OCI-LY3 (cell line): ENCODE data around the gene TPX2.
A peak's percentile ranks its signal among the peaks of the same experiment; 100 is the strongest.

Source experiments
- H2AFZ ChIP-seq: fragments of 200-600, 300-600 bp; shearing (Covaris generic); 2 replicates; pipeline ENCODE4 v1.6.0; 2014; ENCODE audit warnings: antibody characterized with exemption, low read depth, low read length
- H3K27ac ChIP-seq: fragments of 200-600, 300-600 bp; sonication (generic); 2 replicates; pipeline ENCODE4 v1.5.1; 2014; ENCODE audit warnings: mild to moderate bottlenecking, low read length, moderate library complexity, mixed read lengths
- H3K27me3 ChIP-seq: fragments of 200-600, 300-600 bp; sonication (generic); 2 replicates; pipeline ENCODE4 v1.6.1; 2014; ENCODE audit warnings: low read depth, low read length, mixed read lengths
- H3K36me3 ChIP-seq: fragments of 200-600, 300-600 bp; sonication (generic); replicated peaks from 2 replicates; pipeline ENCODE3; 2014; ENCODE audit warnings: low read depth, low read length, mixed read lengths
- H3K4me1 ChIP-seq: fragments of 300-600, 200-600 bp; sonication (generic); 2 replicates; pipeline ENCODE4 v1.6.1; 2014; ENCODE audit warnings: low read length, mixed read lengths
- H3K4me2 ChIP-seq: fragments of 200-600, 300-600 bp; sonication (generic); 2 replicates; pipeline ENCODE4 v1.6.1; 2014; ENCODE audit warnings: low read length, mixed read lengths
- H3K4me3 ChIP-seq: fragments of 300-600, 200-600 bp; sonication (generic); 2 replicates; pipeline ENCODE4 v1.5.1; 2014; ENCODE audit warnings: antibody characterized with exemption, mild to moderate bottlenecking, low read length, moderate library complexity
- H3K79me2 ChIP-seq: fragments of 300-600, 200-600 bp; shearing (Covaris generic); 2 replicates; pipeline ENCODE4 v1.6.1; 2014; ENCODE audit warnings: mild to moderate bottlenecking, low read length, mixed read lengths
- H3K9ac ChIP-seq: fragments of 300-600, 200-600 bp; shearing (Covaris generic); 2 replicates; pipeline ENCODE4 v1.6.0; 2014; ENCODE audit warnings: mild to moderate bottlenecking, low read length, moderate library complexity
- H3K9me3 ChIP-seq: fragments of 200-600, 300-600 bp; shearing (Covaris generic); 2 replicates; pipeline ENCODE4 v1.6.1; 2014; ENCODE audit warnings: low read length, mixed read lengths; ENCODE audit not compliant: insufficient read depth
- H4K20me1 ChIP-seq: fragments of 200-600, 300-600 bp; sonication (generic); 2 replicates; pipeline ENCODE4 v1.6.1; 2016; ENCODE audit warnings: low read length, mixed read lengths; ENCODE audit not compliant: insufficient read depth
- EZH2phosphoT487 ChIP-seq: fragments of 200-600 bp; shearing (Covaris generic); IDR thresholded peaks from 2 replicates; pipeline ENCODE4 v1.6.1; 2018; ENCODE audit warnings: antibody characterized with exemption, mixed run types, low read depth
- TF ChIP-seq, protein P1 (sequence below): fragments of 200-600, 300-600 bp; sonication (generic); IDR thresholded peaks from 2 replicates; pipeline ENCODE4 v1.5.1; 2014; ENCODE audit warnings: antibody characterized with exemption, low read length, low read depth

The TPX2 gene

DNA sequence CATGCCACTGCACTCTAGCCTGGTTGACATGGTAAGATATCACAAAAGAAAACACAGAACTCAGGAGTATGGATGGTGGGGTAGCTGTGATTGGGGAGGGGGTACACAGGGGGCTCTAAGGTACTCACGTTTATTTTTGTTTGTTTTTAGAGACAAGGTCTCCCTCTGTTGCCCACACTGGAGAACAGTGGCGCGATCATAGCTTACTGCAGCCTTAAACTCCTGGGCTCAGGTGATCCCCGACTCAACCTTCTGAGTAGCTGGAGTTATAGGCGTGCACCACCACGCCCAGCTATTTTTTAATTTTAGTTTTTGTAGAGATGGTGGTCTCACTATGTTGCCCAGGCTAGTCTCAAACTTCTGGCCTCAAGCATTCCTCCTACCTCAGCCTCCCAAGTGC is 45.7 kb upstream of the TPX2 start:
- no peaks in the 10 kb centered on the region for H3K27me3 ChIP-seq
- peaks cover 24% of the 10 kb centered on the region for H3K36me3 ChIP-seq
- no peak overlapping the region for H3K4me2 ChIP-seq
- no peak overlapping the region for H3K4me3 ChIP-seq
- peaks cover 54% of the 10 kb centered on the region for H3K79me2 ChIP-seq
- H3K27ac ChIP-seq = no peak overlapping the region
- TF ChIP-seq, protein P1, sequence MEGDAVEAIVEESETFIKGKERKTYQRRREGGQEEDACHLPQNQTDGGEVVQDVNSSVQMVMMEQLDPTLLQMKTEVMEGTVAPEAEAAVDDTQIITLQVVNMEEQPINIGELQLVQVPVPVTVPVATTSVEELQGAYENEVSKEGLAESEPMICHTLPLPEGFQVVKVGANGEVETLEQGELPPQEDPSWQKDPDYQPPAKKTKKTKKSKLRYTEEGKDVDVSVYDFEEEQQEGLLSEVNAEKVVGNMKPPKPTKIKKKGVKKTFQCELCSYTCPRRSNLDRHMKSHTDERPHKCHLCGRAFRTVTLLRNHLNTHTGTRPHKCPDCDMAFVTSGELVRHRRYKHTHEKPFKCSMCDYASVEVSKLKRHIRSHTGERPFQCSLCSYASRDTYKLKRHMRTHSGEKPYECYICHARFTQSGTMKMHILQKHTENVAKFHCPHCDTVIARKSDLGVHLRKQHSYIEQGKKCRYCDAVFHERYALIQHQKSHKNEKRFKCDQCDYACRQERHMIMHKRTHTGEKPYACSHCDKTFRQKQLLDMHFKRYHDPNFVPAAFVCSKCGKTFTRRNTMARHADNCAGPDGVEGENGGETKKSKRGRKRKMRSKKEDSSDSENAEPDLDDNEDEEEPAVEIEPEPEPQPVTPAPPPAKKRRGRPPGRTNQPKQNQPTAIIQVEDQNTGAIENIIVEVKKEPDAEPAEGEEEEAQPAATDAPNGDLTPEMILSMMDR = 0 out of 2 replicates have a peak, but pooled peaks have one; percentile 4
- TF ChIP-seq EZH2phosphoT487 = no peak
- H3K4me1 ChIP-seq = peaks cover 25% of the 10 kb centered on the region
- H4K20me1 ChIP-seq = peaks cover 31% of the 10 kb centered on the region
- H3K9me3 ChIP-seq = no peaks in the 10 kb centered on the region
- H3K9ac ChIP-seq = no peak overlapping the region
- H2AFZ ChIP-seq = no peak overlapping the region

DNA sequence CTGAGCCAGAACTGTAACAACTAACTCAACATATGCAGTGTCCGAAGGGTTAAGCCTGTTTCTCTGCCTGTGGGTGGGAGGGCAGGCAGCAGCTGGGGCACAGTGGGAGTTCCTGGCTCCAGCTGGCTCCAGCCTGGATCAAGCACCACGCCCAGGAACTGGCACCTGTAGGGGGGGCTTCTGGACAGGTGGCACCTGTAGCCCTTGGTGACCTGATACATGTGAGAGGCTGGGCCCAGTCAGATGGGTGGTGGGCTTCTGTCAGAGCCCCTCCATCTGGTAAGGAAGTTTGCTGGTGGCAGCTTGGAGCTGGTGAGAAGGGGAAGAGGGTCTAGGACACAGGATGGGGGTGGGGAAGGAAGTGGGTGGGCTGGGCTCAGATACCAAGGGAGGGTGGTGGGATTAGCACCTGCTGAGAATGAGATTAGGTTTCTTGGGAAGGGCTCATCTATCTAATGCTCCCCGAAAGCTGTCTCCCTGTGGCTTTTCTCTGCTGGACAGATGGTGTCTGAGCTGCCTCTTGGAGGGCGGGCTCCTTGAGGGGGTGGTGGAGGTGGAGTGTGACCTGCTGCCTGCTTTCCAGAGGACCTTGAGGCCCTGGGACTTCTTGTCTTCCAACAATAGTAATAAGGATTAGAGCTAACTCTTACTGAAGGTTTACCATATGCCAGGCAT is 45.0 kb upstream of the TPX2 start:
- Histone ChIP-seq H3K4me2 (no peak overlapping the region), H3K9ac (no peak overlapping the region), H3K27me3 (no peaks in the 10 kb centered on the region), H3K4me3 (no peak overlapping the region), H3K27ac (no peak overlapping the region), H3K4me1 (peaks cover 32% of the 10 kb centered on the region), H4K20me1 (peaks cover 36% of the 10 kb centered on the region), H3K9me3 (no peaks in the 10 kb centered on the region), H3K79me2 (peaks cover 55% of the 10 kb centered on the region), H3K36me3 (peaks cover 19% of the 10 kb centered on the region), H2AFZ (no peak overlapping the region)
- TF ChIP-seq, protein P1 = no peak
- TF ChIP-seq EZH2phosphoT487 = no peak

DNA sequence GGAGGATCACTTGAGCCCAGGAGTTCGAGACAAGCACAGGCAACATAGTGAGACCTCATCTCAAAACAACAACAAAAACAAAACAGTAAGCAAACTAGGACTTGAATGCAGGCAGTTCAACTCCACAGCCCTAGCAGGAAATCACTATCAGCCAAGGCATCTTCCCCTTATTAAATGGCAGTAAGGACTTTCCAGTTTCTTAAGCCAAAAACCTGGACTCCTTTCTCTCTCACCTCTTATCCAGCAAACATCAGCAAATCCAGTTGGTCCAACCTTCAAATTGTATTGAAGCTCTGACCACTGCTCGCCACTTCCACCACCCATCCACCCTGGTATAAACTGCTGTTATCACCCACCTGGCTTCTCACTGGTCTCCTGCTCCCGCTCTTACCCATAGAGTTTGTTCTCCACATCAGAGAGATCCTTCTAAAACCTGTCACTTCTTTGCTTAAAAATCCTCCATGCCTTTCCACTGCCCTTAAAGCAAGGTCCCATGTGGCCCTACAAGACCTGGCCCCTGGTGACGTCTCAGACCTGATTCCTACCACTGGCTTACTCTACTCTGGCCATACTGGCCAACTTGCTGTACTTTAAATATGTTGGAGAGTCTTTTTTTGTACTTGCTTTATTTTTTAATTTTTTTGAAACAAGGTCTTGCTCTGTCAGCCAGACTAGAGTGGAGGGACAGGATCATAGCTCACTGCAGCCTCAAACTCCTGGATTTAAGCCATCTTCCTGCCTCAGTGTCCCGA is 44.1 kb upstream of the TPX2 start:
- peaks cover 44% of the 10 kb centered on the region for H4K20me1 ChIP-seq
- H3K36me3 ChIP-seq = peaks cover 16% of the 10 kb centered on the region
- H2AFZ ChIP-seq = no peak overlapping the region
- H3K4me2 ChIP-seq = no peak overlapping the region
- peaks cover 57% of the 10 kb centered on the region for H3K79me2 ChIP-seq
- H3K9ac ChIP-seq = no peak overlapping the region
- no peaks in the 10 kb centered on the region for H3K27me3 ChIP-seq
- H3K9me3 ChIP-seq = no peaks in the 10 kb centered on the region
- no peak overlapping the region for H3K4me3 ChIP-seq
- TF ChIP-seq, protein P1 = no peak
- no peak for TF ChIP-seq EZH2phosphoT487
- H3K4me1 ChIP-seq = peaks cover 41% of the 10 kb centered on the region
- no peak overlapping the region for H3K27ac ChIP-seq
